MCF 10A (cell line): Measurements from ENCODE around the gene DLGAP5. TPM values are rescaled to one million over a fixed set of nuclear protein-coding genes. Genes with fewer than 3 reads are reported as not detected.

Experiments
- BruUV-seq: library from RNA; stranded (reverse); fragments of 400-500 nt; replicated peaks from 2 replicates; lab custom pipeline; 2021; lab: Mats Ljungman, UMichigan
- CTCF ChIA-PET: fragments of 300-600 bp; sonication (Branson Sonifier 250); formaldehyde crosslinking; extraction: SDS; loops from one replicate; lab custom pipeline; 2021; ENCODE audit warnings: antibody characterized with exemption, inconsistent platforms; lab: Yijun Ruan, JAX
- POLR2A ChIA-PET: fragments of 300-600, 350-650 bp; sonication (Branson Sonifier 250); formaldehyde crosslinking; extraction: SDS; loops from one replicate; lab custom pipeline; 2020; ENCODE audit warnings: antibody characterized with exemption, inconsistent platforms; lab: Yijun Ruan, JAX
- DNase-seq: peaks from one replicate; pipeline ENCODE4 v3.0.0-alpha.2; 2018; ENCODE audit not compliant: unreplicated experiment
- H3K27ac Mint-ChIP-seq: one replicate; pipeline ENCODE4 v1.8.0; 2022; ENCODE audit warnings: mild to moderate bottlenecking, low read depth, mixed read lengths; ENCODE audit not compliant: unreplicated experiment
- H3K27me3 Mint-ChIP-seq: one replicate; pipeline ENCODE4 v1.8.0; 2022; ENCODE audit warnings: mixed read lengths; ENCODE audit not compliant: insufficient read depth, unreplicated experiment
- H3K36me3 Mint-ChIP-seq: one replicate; pipeline ENCODE4 v1.8.0; 2022; ENCODE audit warnings: mild to moderate bottlenecking, moderate library complexity, mixed read lengths; ENCODE audit not compliant: insufficient read depth, unreplicated experiment
- H3K4me1 Mint-ChIP-seq: one replicate; pipeline ENCODE4 v1.8.0; 2022; ENCODE audit warnings: mixed read lengths; ENCODE audit not compliant: insufficient read depth, unreplicated experiment
- H3K4me3 Mint-ChIP-seq: one replicate; pipeline ENCODE4 v1.8.0; 2022; ENCODE audit warnings: mild to moderate bottlenecking, moderate library complexity, mixed read lengths; ENCODE audit not compliant: unreplicated experiment
- H3K9me3 Mint-ChIP-seq: one replicate; pipeline ENCODE4 v1.8.0; 2022; ENCODE audit warnings: mixed read lengths; ENCODE audit not compliant: unreplicated experiment
- intact Hi-C: fragments of 100-400 bp; cut with micrococcal nuclease; formaldehyde crosslinking; loops from 2 replicates; pipeline ENCODE4 v1.14.1; 2022
- total RNA-seq: library from RNA; stranded (reverse); gene quantifications from 2 replicates; pipeline ENCODE4 v1.2.3, GENCODE V29; 2022
- TF ChIP-seq, protein P1 (sequence below): fragments of 200-600 bp; IDR thresholded peaks from one replicate; pipeline ENCODE4 v1.8.0; 2022; ENCODE audit warnings: antibody characterized with exemption, mild to moderate bottlenecking; ENCODE audit not compliant: unreplicated experiment

The DLGAP5 gene
- total RNA-seq, 1 experiment from 2014 or later = 17.6 TPM

DNA sequence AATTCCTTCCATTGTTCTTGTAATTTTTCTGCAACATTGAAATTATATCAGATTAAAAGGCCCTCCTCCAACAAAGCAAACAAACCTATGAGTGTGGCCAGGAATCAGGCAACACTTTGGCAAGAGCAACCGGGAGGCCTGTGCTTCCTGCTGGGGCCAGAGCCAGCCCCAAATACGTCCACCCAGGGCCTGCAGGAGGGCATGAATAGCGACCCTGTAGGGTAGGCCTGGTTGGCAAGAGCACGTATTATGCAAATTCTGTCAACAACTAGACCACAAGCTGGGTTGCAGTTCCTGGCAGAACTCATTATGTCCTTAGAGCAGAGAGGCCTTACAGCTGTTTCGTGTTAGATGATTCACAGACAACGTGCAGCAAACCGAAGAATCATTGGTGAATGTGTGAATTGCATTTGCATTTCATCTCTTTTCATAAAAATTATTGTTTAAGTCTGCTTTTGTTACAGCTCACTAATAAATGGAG lies 89.2 kb downstream of the DLGAP5 start:
- TF ChIP-seq, protein P1, sequence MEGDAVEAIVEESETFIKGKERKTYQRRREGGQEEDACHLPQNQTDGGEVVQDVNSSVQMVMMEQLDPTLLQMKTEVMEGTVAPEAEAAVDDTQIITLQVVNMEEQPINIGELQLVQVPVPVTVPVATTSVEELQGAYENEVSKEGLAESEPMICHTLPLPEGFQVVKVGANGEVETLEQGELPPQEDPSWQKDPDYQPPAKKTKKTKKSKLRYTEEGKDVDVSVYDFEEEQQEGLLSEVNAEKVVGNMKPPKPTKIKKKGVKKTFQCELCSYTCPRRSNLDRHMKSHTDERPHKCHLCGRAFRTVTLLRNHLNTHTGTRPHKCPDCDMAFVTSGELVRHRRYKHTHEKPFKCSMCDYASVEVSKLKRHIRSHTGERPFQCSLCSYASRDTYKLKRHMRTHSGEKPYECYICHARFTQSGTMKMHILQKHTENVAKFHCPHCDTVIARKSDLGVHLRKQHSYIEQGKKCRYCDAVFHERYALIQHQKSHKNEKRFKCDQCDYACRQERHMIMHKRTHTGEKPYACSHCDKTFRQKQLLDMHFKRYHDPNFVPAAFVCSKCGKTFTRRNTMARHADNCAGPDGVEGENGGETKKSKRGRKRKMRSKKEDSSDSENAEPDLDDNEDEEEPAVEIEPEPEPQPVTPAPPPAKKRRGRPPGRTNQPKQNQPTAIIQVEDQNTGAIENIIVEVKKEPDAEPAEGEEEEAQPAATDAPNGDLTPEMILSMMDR = no peak
- H3K9me3 Mint-ChIP-seq = no peaks in the 10 kb centered on the region
- no TSS peak for BruUV-seq

DNA sequence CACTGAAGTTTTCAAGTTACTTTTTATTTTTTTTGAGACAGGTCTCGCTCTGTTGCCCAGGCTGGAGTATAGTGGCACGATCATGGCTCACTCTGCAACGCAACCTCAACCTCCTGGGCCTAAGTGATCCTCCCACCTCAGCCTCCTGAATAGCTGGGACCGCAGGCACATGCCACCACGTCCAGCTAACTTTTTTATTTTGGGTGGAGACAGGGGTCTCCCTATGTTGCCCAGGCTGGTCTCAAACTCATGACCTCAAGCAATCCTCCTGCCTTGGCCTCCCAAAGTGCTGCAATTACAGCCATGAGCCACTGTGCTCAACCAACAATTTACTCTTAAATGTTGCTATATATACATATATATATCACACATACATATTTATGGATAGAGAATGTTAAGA lies 89.7 kb downstream of the DLGAP5 start:
- Mint-ChIP-seq H3K36me3 (peaks cover 7% of the 10 kb centered on the region), H3K4me3 (peak overlapping the region; percentile 81), H3K27me3 (no peaks in the 10 kb centered on the region), H3K27ac (peak overlapping the region; percentile 99), H3K9me3 (no peaks in the 10 kb centered on the region), H3K4me1 (peaks cover 35% of the 10 kb centered on the region)
- intact Hi-C loops = no loop called here
- TF ChIP-seq, protein P1 = no peak
- POLR2A ChIA-PET = interaction anchor here (0.7 to 9.3 kb wide), 19 partner anchors 7 to 196 kb away, joined by 3 to 385 read pairs (median 10); partner anchors contain the start of genes LGALS3, MAPK1IP1L, SOCS4 and WDHD1
- CTCF ChIA-PET = interaction anchor here (0.7 to 1.6 kb wide), 4 partner anchors 24 to 59 kb away, joined by 3 to 9 read pairs (median 5); no protein-coding TSS in a partner anchor
- no peak for DNase-seq
- no TSS peak for BruUV-seq

More for the DNA sequence above, 89.2 kb downstream of the DLGAP5 start:
- intact Hi-C loops = no loop called here
- Mint-ChIP-seq H3K27ac (peak overlapping the region; percentile 99), H3K27me3 (no peaks in the 10 kb centered on the region), H3K4me1 (peaks cover 35% of the 10 kb centered on the region), H3K36me3 (peaks cover 7% of the 10 kb centered on the region), H3K4me3 (peak overlapping the region; percentile 81)
- CTCF ChIA-PET = interaction anchor here (0.6 to 2.7 kb wide), 10 partner anchors 8 to 32 kb away, joined by 3 to 15 read pairs (median 7); no protein-coding TSS in a partner anchor
- DNase-seq = peak; percentile 95
- POLR2A ChIA-PET = interaction anchor here (0.7 to 9.3 kb wide), 27 partner anchors 8 to 221 kb away, joined by 3 to 385 read pairs (median 9); partner anchors contain the start of genes LGALS3, MAPK1IP1L, SOCS4 and WDHD1

DNA sequence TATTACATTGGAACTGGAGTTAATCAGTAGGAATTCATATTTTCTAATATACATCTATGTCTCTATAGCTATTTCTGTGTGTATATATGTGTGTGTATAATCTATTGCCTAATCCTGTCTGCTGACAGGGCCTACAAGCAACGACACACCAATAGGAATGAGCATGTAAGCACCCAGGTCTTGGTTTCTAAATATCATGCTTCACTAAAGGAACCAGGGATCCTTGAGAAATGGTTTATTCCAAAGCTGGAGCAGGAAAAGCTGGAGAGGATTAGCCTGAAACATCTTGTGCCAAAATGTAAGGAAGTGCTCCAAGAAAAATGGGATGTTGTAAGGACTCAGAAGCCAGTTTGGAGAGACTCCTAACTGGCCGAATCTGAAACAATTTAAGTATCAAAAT lies 91.6 kb downstream of the DLGAP5 start:
- H3K36me3 Mint-ChIP-seq = peaks cover 7% of the 10 kb centered on the region
- no peak overlapping the region for H3K4me3 Mint-ChIP-seq
- CTCF ChIA-PET = interaction anchor here (0.7 to 3.7 kb wide), 5 partner anchors 8 to 61 kb away, joined by 3 to 15 read pairs (median 4); no protein-coding TSS in a partner anchor
- H3K27ac Mint-ChIP-seq = peak overlapping the region; percentile 18
- no peak for DNase-seq
- no peaks in the 10 kb centered on the region for H3K9me3 Mint-ChIP-seq
- TF ChIP-seq, protein P1 = no peak
- H3K27me3 Mint-ChIP-seq = no peaks in the 10 kb centered on the region
- peaks cover 35% of the 10 kb centered on the region for H3K4me1 Mint-ChIP-seq
- no TSS peak for BruUV-seq
- POLR2A ChIA-PET = interaction anchor here (0.8 to 9.0 kb wide), 10 partner anchors 9 to 73 kb away, joined by 3 to 140 read pairs (median 6); partner anchors contain the start of genes LGALS3, MAPK1IP1L, SOCS4 and WDHD1
- intact Hi-C loops = no loop called here

DNA sequence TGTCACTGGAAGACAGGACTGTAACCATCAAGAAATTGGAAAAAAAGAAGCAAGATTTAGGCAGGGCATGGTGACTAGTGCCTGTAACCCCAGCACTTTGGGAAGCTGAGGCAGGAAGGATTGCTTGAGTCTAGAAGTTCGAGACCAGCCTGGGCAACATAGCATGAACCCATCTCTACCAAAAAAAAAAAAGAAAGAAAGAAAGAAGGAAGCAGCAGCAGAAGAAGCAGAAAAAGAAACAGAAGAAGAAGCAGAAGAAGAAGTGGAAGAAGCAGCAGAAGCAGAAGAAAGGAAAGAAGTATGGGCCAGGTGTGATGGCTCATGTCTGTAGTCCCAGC lies 92.9 kb downstream of the DLGAP5 start:
- H3K4me3 Mint-ChIP-seq = no peak overlapping the region
- H3K4me1 Mint-ChIP-seq = peaks cover 30% of the 10 kb centered on the region
- no peak for DNase-seq
- H3K27ac Mint-ChIP-seq = peak overlapping the region; percentile 47
- TF ChIP-seq, protein P1 = no peak
- POLR2A ChIA-PET = interaction anchor here (0.9 to 9.0 kb wide), 7 partner anchors 9 to 49 kb away, joined by 3 to 140 read pairs (median 10); partner anchors contain the start of genes LGALS3 and MAPK1IP1L
- CTCF ChIA-PET = interaction anchor here (0.5 to 3.7 kb wide), 3 partner anchors 9 to 62 kb away, joined by 3 to 15 read pairs (median 14); no protein-coding TSS in a partner anchor
- intact Hi-C loops = no loop called here
- peaks cover 7% of the 10 kb centered on the region for H3K36me3 Mint-ChIP-seq
- H3K9me3 Mint-ChIP-seq = no peaks in the 10 kb centered on the region
- H3K27me3 Mint-ChIP-seq = no peaks in the 10 kb centered on the region
- no TSS peak for BruUV-seq
